ENCODE data around the gene SPON2.

The SPON2 gene

DNA sequence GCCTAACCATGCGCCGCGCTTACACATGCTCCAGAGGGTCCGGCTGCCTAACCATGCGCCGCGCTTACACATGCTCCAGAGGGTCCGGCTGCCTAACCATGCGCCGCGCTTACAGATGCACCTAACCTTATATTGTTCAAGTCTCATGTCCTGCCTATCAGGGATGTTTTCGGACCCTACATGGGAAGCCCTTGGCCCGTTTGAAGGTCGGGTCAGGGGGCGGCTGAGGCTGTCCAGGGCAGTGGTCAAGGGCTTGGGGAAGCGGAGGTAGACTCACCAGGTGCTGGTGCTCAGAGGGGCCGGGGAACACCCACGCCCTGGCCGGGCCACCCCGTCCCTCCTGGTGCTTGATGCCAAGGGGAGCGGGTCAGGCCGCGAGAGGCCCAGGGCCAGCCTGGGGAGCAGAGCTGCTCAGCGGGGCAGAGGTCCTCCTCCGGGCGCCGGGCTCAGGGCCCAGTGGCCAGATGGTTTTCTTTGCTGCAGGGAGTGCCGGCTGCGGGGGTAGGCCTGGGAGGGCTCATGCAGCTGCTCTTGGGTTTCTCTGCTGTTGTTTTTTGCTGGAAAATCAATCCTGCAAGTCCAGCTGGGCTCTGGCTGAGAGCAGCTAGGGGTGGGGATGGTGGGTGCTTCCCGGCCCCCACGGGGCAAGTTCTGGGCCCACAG lies 35.4 kb upstream of the SPON2 start:
- Histone ChIP-seq H2BK15ac (ENCODE audit: low read length) (no peak overlapping the region), H3K9ac (ENCODE audit: low read depth, low read length, poor library complexity) (no peak overlapping the region), H2BK12ac (ENCODE audit: low read length) (no peak overlapping the region), H3K18ac (ENCODE audit: low read length) (no peak overlapping the region), H3K36me3 (replicated peaks in 1 of 2; ENCODE audit: control insufficient read depth in 2 of 2, insufficient read depth in 2 of 2, low read length in 2 of 2) (peaks cover 10 to 23% of the 10 kb centered on the region in 2 donors), H3K4me2 (ENCODE audit: insufficient read depth, low read length, poor library complexity, severe bottlenecking) (no peak overlapping the region), H2BK120ac (ENCODE audit: low read depth, low read length) (no peak overlapping the region), H3K27me3 (ENCODE audit: control insufficient read depth in 3 of 3, insufficient read depth in 3 of 3, low read depth in 1 of 3, low read length in 3 of 3) (no peaks in the 10 kb centered on the region), H2AFZ (ENCODE audit: low read length) (no peak overlapping the region), H2BK5ac (ENCODE audit: low read length) (no peak overlapping the region), H3K9me3 (replicated peaks in 1 of 2; ENCODE audit: control insufficient read depth in 2 of 2, insufficient read depth in 1 of 2, low read depth in 1 of 2, low read length in 2 of 2) (no peaks in the 10 kb centered on the region), H3K4ac (ENCODE audit: low read length) (no peak overlapping the region), H3K4me3 (ENCODE audit: low read length in 2 of 2) (no peak overlapping the region), H3K27ac (replicated peaks; ENCODE audit: low read length) (no peak overlapping the region), H4K8ac (ENCODE audit: low read depth, low read length) (no peak overlapping the region), H3K23ac (ENCODE audit: low read depth, low read length, poor library complexity) (no peak overlapping the region), H3K79me1 (ENCODE audit: low read depth, low read length) (peaks cover 8% of the 10 kb centered on the region), H4K91ac (ENCODE audit: low read depth, low read length, poor library complexity) (no peak overlapping the region), H2AK5ac (ENCODE audit: low read depth, low read length) (no peak overlapping the region), H3K14ac (ENCODE audit: low read length) (no peak overlapping the region), H3K4me1 (ENCODE audit: control insufficient read depth in 2 of 2, insufficient read depth in 1 of 2, low read depth in 1 of 2, low read length in 2 of 2) (peaks cover 0 to 16% of the 10 kb centered on the region in 2 donors)
- WGBS, 2 donors (ENCODE audit: extremely low coverage in 2 of 2, insufficient read length in 2 of 2, insufficient replicate concordance in 1 of 2) = no CpG with 5 or more reads among the region's 31 CpGs
- DNase-seq (ENCODE audit: low spot score) = no peak

DNA sequence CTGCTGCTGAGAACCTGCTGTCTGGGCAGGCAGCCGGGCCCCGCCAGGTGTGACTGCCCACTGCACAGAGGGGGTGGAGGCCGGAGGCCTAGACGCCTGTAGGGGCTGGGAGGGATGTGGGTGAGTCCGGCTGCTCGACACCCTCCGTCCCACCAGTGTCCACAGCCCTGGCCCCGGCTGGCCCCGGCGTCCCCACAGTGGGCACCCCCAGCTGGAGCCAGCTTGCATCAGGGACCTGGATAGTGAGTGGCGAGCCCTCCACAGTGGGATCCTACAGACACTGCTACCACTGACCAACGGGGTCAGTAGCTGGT lies 34.7 kb upstream of the SPON2 start:
- no peak overlapping the region for H2BK120ac ChIP-seq (ENCODE audit: low read depth, low read length)
- H2BK12ac ChIP-seq (ENCODE audit: low read length) = no peak overlapping the region
- H2BK15ac ChIP-seq (ENCODE audit: low read length) = no peak overlapping the region
- no peak overlapping the region for H4K91ac ChIP-seq (ENCODE audit: low read depth, low read length, poor library complexity)
- H3K18ac ChIP-seq (ENCODE audit: low read length) = no peak overlapping the region
- H3K9me3 ChIP-seq (replicated peaks in 1 of 2; ENCODE audit: control insufficient read depth in 2 of 2, insufficient read depth in 1 of 2, low read depth in 1 of 2, low read length in 2 of 2) = no peaks in the 10 kb centered on the region
- no peak overlapping the region for H3K4me2 ChIP-seq (ENCODE audit: insufficient read depth, low read length, poor library complexity, severe bottlenecking)
- H3K4me1 ChIP-seq (ENCODE audit: control insufficient read depth in 2 of 2, insufficient read depth in 1 of 2, low read depth in 1 of 2, low read length in 2 of 2) = peaks cover 0 to 16% of the 10 kb centered on the region in 2 donors
- H2AK5ac ChIP-seq (ENCODE audit: low read depth, low read length) = peak overlapping the region; percentile 46
- H3K4ac ChIP-seq (ENCODE audit: low read length) = no peak overlapping the region
- WGBS, 2 donors (ENCODE audit: extremely low coverage in 2 of 2, insufficient read length in 2 of 2, insufficient replicate concordance in 1 of 2) = no CpG with 5 or more reads among the region's 12 CpGs
- H3K27ac ChIP-seq (replicated peaks; ENCODE audit: low read length) = no peak overlapping the region
- no peak overlapping the region for H3K23ac ChIP-seq (ENCODE audit: low read depth, low read length, poor library complexity)
- H4K8ac ChIP-seq (ENCODE audit: low read depth, low read length) = no peak overlapping the region
- no peak overlapping the region for H3K4me3 ChIP-seq (ENCODE audit: low read length in 2 of 2)
- H3K14ac ChIP-seq (ENCODE audit: low read length) = peak overlapping the region; percentile 21
- no peaks in the 10 kb centered on the region for H3K27me3 ChIP-seq (ENCODE audit: control insufficient read depth in 3 of 3, insufficient read depth in 3 of 3, low read depth in 1 of 3, low read length in 3 of 3)
- H3K9ac ChIP-seq (ENCODE audit: low read depth, low read length, poor library complexity) = no peak overlapping the region
- no peak for DNase-seq (ENCODE audit: low spot score)
- peaks cover 6 to 17% of the 10 kb centered on the region in 2 donors for H3K36me3 ChIP-seq (replicated peaks in 1 of 2; ENCODE audit: control insufficient read depth in 2 of 2, insufficient read depth in 2 of 2, low read length in 2 of 2)
- H3K79me1 ChIP-seq (ENCODE audit: low read depth, low read length) = peaks cover 8% of the 10 kb centered on the region
- H2AFZ ChIP-seq (ENCODE audit: low read length) = no peak overlapping the region
- no peak overlapping the region for H2BK5ac ChIP-seq (ENCODE audit: low read length)

DNA sequence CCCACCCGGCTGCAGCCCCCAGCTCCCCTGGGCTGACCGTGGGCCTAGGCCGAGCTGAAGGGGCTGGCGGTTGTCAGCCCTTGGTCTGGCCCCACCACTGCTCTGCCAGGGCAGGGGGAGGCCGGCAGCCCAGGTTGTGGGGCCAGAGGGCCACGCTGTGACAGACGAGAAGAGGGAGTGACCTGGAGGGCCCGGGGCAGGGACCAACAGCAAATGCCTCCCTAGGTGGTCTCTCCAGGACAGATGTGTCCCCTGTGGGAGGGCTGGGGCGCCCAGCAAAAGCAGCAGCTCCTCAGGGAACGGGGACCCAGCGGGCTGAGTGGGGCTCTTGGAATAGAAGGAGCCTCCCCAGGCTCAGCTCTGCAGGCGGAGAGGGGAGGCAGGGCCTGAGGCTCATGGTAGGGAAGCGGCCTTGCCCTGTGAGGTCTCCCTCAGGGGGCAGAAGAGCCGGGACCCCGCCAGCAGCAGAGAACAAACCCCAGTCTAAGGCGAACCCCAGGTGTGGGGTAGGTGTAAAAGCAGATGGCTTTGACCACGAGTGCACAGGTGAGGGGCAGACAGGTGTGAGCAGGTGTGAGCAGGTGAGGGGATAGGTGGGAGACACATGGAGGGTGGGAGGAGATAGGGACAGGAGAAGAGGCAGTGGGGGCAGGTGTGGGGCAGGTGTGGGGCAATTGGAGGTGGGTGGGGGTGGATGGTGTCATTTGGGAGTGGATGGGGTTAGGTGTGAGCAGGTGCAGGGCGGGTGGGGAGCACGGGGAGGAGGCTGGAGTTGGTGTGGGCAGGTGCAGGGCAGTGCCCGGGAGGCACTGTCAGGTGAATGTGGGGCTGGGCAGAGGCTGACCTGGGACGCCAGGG lies 34.1 kb upstream of the SPON2 start:
- Histone ChIP-seq H3K36me3 (replicated peaks in 1 of 2; ENCODE audit: control insufficient read depth in 2 of 2, insufficient read depth in 2 of 2, low read length in 2 of 2) (peaks cover 6 to 12% of the 10 kb centered on the region in 2 donors), H3K4me3 (ENCODE audit: low read length in 2 of 2) (no peak overlapping the region), H3K27ac (replicated peaks; ENCODE audit: low read length) (no peak overlapping the region), H2BK15ac (ENCODE audit: low read length) (no peak overlapping the region), H3K9ac (ENCODE audit: low read depth, low read length, poor library complexity) (no peak overlapping the region), H2BK120ac (ENCODE audit: low read depth, low read length) (no peak overlapping the region), H4K91ac (ENCODE audit: low read depth, low read length, poor library complexity) (no peak overlapping the region), H2BK5ac (ENCODE audit: low read length) (peak overlapping the region; percentile 53), H2BK12ac (ENCODE audit: low read length) (no peak overlapping the region), H3K4me2 (ENCODE audit: insufficient read depth, low read length, poor library complexity, severe bottlenecking) (no peak overlapping the region), H2AK5ac (ENCODE audit: low read depth, low read length) (no peak overlapping the region), H3K14ac (ENCODE audit: low read length) (peak overlapping the region; percentile 21), H2AFZ (ENCODE audit: low read length) (no peak overlapping the region), H3K4me1 (ENCODE audit: control insufficient read depth in 2 of 2, insufficient read depth in 1 of 2, low read depth in 1 of 2, low read length in 2 of 2) (peaks cover 0 to 16% of the 10 kb centered on the region in 2 donors), H3K4ac (ENCODE audit: low read length) (no peak overlapping the region), H3K23ac (ENCODE audit: low read depth, low read length, poor library complexity) (no peak overlapping the region), H3K79me1 (ENCODE audit: low read depth, low read length) (peaks cover 8% of the 10 kb centered on the region), H4K8ac (ENCODE audit: low read depth, low read length) (peak overlapping the region; percentile 17), H3K27me3 (ENCODE audit: control insufficient read depth in 3 of 3, insufficient read depth in 3 of 3, low read depth in 1 of 3, low read length in 3 of 3) (no peaks in the 10 kb centered on the region), H3K9me3 (replicated peaks in 1 of 2; ENCODE audit: control insufficient read depth in 2 of 2, insufficient read depth in 1 of 2, low read depth in 1 of 2, low read length in 2 of 2) (no peaks in the 10 kb centered on the region), H3K18ac (ENCODE audit: low read length) (no peak overlapping the region)
- no CpG with 5 or more reads among the region's 21 CpGs for WGBS, 2 donors (ENCODE audit: extremely low coverage in 2 of 2, insufficient read length in 2 of 2, insufficient replicate concordance in 1 of 2)
- no peak for DNase-seq (ENCODE audit: low spot score)

DNA sequence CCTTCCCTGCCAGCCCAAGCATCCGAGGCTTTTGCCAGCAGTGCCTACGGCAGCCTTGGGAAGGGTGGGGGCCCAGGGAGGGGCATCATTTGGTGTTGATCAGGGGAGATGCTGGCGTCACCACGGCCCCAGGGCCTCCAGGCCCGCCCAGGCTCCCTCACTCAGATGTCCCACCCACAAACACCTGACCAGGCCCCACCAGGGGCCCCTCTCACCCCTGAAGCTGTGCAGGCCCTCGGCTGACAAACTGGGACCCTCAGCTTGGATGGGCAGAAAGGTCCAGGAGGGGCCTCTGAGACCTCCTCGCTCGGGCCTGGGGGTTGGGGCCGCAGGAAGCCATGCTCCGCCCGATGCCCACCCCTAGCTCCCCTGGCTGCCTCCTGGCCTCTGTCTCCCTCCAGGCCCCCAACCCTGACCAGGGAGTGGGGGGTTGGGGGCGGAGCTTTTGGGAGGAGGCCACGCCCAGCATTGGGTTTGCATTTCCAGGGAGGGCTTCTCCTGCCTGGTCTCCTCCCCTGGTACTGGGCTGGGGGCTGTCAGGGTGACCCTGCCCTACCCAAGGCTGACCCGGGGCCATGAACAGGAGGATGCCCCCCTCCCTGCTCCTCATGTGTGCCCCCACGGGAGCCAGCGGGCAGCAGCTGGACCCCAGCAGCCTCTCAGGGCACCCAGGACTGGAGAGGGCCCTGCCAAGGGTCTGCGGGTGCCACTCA lies 33.4 kb upstream of the SPON2 start:
- no peak overlapping the region for H3K18ac ChIP-seq (ENCODE audit: low read length)
- H3K9ac ChIP-seq (ENCODE audit: low read depth, low read length, poor library complexity) = no peak overlapping the region
- H3K36me3 ChIP-seq (replicated peaks in 1 of 2; ENCODE audit: control insufficient read depth in 2 of 2, insufficient read depth in 2 of 2, low read length in 2 of 2) = peaks cover under 1 to 4% of the 10 kb centered on the region in 2 donors
- H3K27ac ChIP-seq (replicated peaks; ENCODE audit: low read length) = no peak overlapping the region
- H3K9me3 ChIP-seq (replicated peaks in 1 of 2; ENCODE audit: control insufficient read depth in 2 of 2, insufficient read depth in 1 of 2, low read depth in 1 of 2, low read length in 2 of 2) = no peaks in the 10 kb centered on the region
- DNase-seq (ENCODE audit: low spot score) = no peak
- WGBS, 2 donors (ENCODE audit: extremely low coverage in 2 of 2, insufficient read length in 2 of 2, insufficient replicate concordance in 1 of 2) = no CpG with 5 or more reads among the region's 17 CpGs
- no peak overlapping the region for H3K4me2 ChIP-seq (ENCODE audit: insufficient read depth, low read length, poor library complexity, severe bottlenecking)
- H2BK5ac ChIP-seq (ENCODE audit: low read length) = peak overlapping the region; percentile 53
- no peak overlapping the region for H3K4ac ChIP-seq (ENCODE audit: low read length)
- H2BK15ac ChIP-seq (ENCODE audit: low read length) = no peak overlapping the region
- peak overlapping the region; percentile 81 for H2AK5ac ChIP-seq (ENCODE audit: low read depth, low read length)
- no peak overlapping the region for H3K4me3 ChIP-seq (ENCODE audit: low read length in 2 of 2)
- no peaks in the 10 kb centered on the region for H3K27me3 ChIP-seq (ENCODE audit: control insufficient read depth in 3 of 3, insufficient read depth in 3 of 3, low read depth in 1 of 3, low read length in 3 of 3)
- H2AFZ ChIP-seq (ENCODE audit: low read length) = no peak overlapping the region
- peaks cover 0 to 16% of the 10 kb centered on the region in 2 donors for H3K4me1 ChIP-seq (ENCODE audit: control insufficient read depth in 2 of 2, insufficient read depth in 1 of 2, low read depth in 1 of 2, low read length in 2 of 2)
- H4K8ac ChIP-seq (ENCODE audit: low read depth, low read length) = no peak overlapping the region
- peaks cover 4% of the 10 kb centered on the region for H3K79me1 ChIP-seq (ENCODE audit: low read depth, low read length)
- H3K23ac ChIP-seq (ENCODE audit: low read depth, low read length, poor library complexity) = no peak overlapping the region
- H4K91ac ChIP-seq (ENCODE audit: low read depth, low read length, poor library complexity) = no peak overlapping the region
- no peak overlapping the region for H2BK12ac ChIP-seq (ENCODE audit: low read length)
- H2BK120ac ChIP-seq (ENCODE audit: low read depth, low read length) = no peak overlapping the region
- H3K14ac ChIP-seq (ENCODE audit: low read length) = peak overlapping the region; percentile 1
